Brain microvascular endothelial cell (primary cell): ENCODE measurements around the gene ZNF260.
A peak's percentile ranks its signal among the peaks of the same experiment; 100 is the strongest.

Source experiments
- DNase-seq: peaks from one replicate; pipeline ENCODE4 v3.0.0-alpha.2; 2020
- H3K27ac ChIP-seq: fragments of 250-450 bp; sonication (Bioruptor Pico); 2 replicates; pipeline ENCODE4 v1.5.1; 2020; ENCODE audit warnings: mild to moderate bottlenecking, moderate library complexity
- H3K27me3 ChIP-seq: fragments of 250-450 bp; sonication (Bioruptor Pico); replicated peaks from 2 replicates; pipeline ENCODE4 v1.5.1; 2020; ENCODE audit warnings: mild to moderate bottlenecking
- H3K36me3 ChIP-seq: fragments of 250-450 bp; sonication (Bioruptor Pico); replicated peaks from 2 replicates; pipeline ENCODE4 v1.5.1; 2020; ENCODE audit warnings: mild to moderate bottlenecking
- H3K4me3 ChIP-seq: 2 replicates; pipeline ENCODE4 v1.5.1; 2011; ENCODE audit warnings: low read depth, mild to moderate bottlenecking, control low read depth, low read length, moderate library complexity
- CTCF ChIP-seq: IDR thresholded peaks from 2 replicates; pipeline ENCODE4 v1.5.1; 2011; ENCODE audit warnings: low read depth, mild to moderate bottlenecking, moderate library complexity, low read length, control low read depth, inconsistent platforms; ENCODE audit errors: missing control alignments
- in situ Hi-C: cut with HindIII; loops from 2 replicates; pipeline ENCODE4 v1.10.0; 2017; ENCODE audit warnings: low sequenced_read_pairs, low pct_ligation_motif_present

Gene ZNF260

GRCh38 chr19:36572593-36573019 is 44.5 kb upstream of the ZNF260 start:
- Histone ChIP-seq H3K27me3 (no peaks in the 10 kb centered on the region), H3K36me3 (peaks cover 15% of the 10 kb centered on the region), H3K27ac (peak overlapping the region; percentile 82), H3K4me3 (peak overlapping the region; percentile 99)
- TF ChIP-seq CTCF = no peak
- no peak for DNase-seq
- in situ Hi-C loops = no loop called here

- Histone ChIP-seq H3K4me3 (no peak overlapping the region), H3K27me3 (no peaks in the 10 kb centered on the region), H3K36me3 (peaks cover 3% of the 10 kb centered on the region), H3K27ac (no peak overlapping the region)
- in situ Hi-C loops = no loop called here
- no peak for DNase-seq
- no peak for TF ChIP-seq CTCF
Measured at GRCh38 chr19:36564391-36564790, 36.3 kb upstream of the ZNF260 start.

DNA sequence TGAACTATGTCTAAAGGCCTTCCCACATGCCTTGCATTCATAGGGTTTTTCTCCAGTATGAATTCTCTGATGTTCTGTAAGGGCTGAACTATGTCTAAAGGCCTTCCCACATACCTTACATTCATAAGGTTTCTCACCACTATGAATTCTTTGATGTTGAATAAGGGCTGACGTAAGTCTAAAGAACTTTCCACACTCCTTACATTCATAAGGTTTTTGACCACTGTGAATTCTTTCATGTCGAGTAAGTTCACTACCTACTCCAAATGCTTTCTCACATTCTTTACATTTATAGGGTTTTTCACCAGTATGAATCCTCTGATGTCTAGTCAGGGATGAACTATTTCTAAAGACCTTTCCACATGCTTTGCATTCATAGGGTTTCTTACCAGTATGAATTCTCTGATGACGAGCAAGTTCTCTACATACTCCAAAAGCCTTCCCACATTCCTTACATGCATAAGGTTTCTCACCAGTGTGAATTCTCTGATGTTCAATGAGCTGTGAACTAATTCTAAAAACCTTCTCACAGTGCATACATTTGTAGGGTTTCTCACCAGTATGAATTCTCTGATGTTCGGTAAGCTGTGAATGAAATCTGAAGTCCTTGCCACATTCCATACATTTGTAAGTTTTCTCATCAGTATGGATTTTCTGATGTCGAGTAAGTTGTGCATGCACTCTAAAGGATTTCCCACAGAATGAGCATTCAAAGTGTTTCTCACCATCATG is 19.1 kb upstream of the ZNF260 start:
- Histone ChIP-seq H3K27ac (no peak overlapping the region), H3K27me3 (no peaks in the 10 kb centered on the region), H3K4me3 (no peak overlapping the region), H3K36me3 (peaks cover 52% of the 10 kb centered on the region)
- no peak for TF ChIP-seq CTCF
- in situ Hi-C loops = no loop called here
- DNase-seq = no peak

GRCh38 chr19:36528921-36529518 is 949 bp upstream of the ZNF260 start:
- in situ Hi-C loops = no loop called here
- Histone ChIP-seq H3K27me3 (no peaks in the 10 kb centered on the region), H3K4me3 (peak overlapping the region; percentile 77), H3K36me3 (peaks cover 9% of the 10 kb centered on the region), H3K27ac (peak overlapping the region; percentile 86)
- no peak for TF ChIP-seq CTCF
- no peak for DNase-seq

DNA sequence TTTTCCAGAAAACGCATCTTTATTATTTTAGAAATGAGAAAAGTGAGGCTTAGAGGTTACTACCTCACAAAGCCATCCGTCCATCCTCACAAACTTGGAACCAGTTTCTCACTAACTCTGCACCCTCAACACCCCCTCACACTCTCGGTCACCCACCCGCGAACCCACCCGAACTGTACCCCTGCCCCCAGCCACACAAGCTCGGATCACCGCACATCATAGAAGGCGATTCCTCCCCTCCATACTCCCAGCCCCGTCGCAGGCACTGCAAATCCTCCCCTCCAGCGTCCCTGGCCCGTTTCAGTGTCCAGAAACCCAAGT is 238 bp downstream of the ZNF260 start:
- Histone ChIP-seq H3K27ac (peak overlapping the region; percentile 86), H3K4me3 (peak overlapping the region; percentile 77), H3K27me3 (no peaks in the 10 kb centered on the region), H3K36me3 (peaks cover 17% of the 10 kb centered on the region)
- TF ChIP-seq CTCF = no peak
- in situ Hi-C loops = no loop called here
- no peak for DNase-seq
